IMR-90 (cell line): ENCODE results near the gene PRPS1L1. TPM values are rescaled to one million over a fixed set of nuclear protein-coding genes. Genes with fewer than 3 reads are reported as not detected.

Experiments used
- ATAC-seq: fragments of 200-7000 bp; cut with Tn5 transposase; 2 replicates; pipeline ENCODE4 v1.9.1; 2020; ENCODE audit warnings: low read depth, mild to moderate bottlenecking, moderate library complexity
- BruUV-seq: library from RNA; stranded (reverse); fragments of 400-500 nt; replicated peaks from 2 replicates; lab custom pipeline; 2021; lab: Mats Ljungman, UMichigan
- CTCF ChIA-PET: fragments of 300-600 bp; formaldehyde crosslinking; extraction: SDS; loops from one replicate; lab custom pipeline; 2021; ENCODE audit warnings: antibody characterized with exemption; lab: Yijun Ruan, JAX
- POLR2A ChIA-PET: fragments of 300-600 bp; sonication (Branson Sonifier 250); formaldehyde crosslinking; loops from one replicate; lab custom pipeline; 2022; ENCODE audit warnings: antibody characterized with exemption; ENCODE audit not compliant: unreplicated experiment; lab: Charles Lee
- DNase-seq: peaks from one replicate; pipeline ENCODE4 v3.0.0; 2013
- H2AFZ ChIP-seq: replicated peaks from 2 replicates; pipeline ENCODE3; 2013; ENCODE audit warnings: low read length, mild to moderate bottlenecking; ENCODE audit not compliant: poor library complexity
- H2AK5ac ChIP-seq: 2 replicates; pipeline ENCODE4 v1.6.1; 2013; ENCODE audit warnings: low read depth, low read length, inconsistent platforms
- H2AK9ac ChIP-seq: replicated peaks from 2 replicates; pipeline ENCODE3; 2013; ENCODE audit warnings: mild to moderate bottlenecking, low read depth, low read length, moderate library complexity; ENCODE audit not compliant: poor library complexity
- H2BK120ac ChIP-seq: 2 replicates; pipeline ENCODE4 v1.6.1; 2013; ENCODE audit warnings: low read depth, low read length, inconsistent platforms
- H2BK15ac ChIP-seq: 3 replicates; pipeline ENCODE4 v1.6.1; 2013; ENCODE audit warnings: low read depth, low read length, inconsistent platforms
- H2BK20ac ChIP-seq: 2 replicates; pipeline ENCODE4 v1.6.1; 2013; ENCODE audit warnings: low read depth, mild to moderate bottlenecking, inconsistent platforms, low read length, moderate library complexity
- H2BK5ac ChIP-seq: 2 replicates; pipeline ENCODE4 v1.6.1; 2013; ENCODE audit warnings: mild to moderate bottlenecking, low read depth, low read length, inconsistent platforms; ENCODE audit not compliant: poor library complexity, severe bottlenecking
- H3K14ac ChIP-seq: replicated peaks from 2 replicates; pipeline ENCODE4 v1.6.1; 2013; ENCODE audit warnings: low read depth, low read length, inconsistent platforms
- H3K18ac ChIP-seq: 2 replicates; pipeline ENCODE4 v1.6.1; 2013; ENCODE audit warnings: low read depth, low read length, control low read depth
- H3K23ac ChIP-seq: 2 replicates; pipeline ENCODE4 v1.6.1; 2013; ENCODE audit warnings: low read depth, low read length, inconsistent platforms
- H3K27ac ChIP-seq: 2 replicates; pipeline ENCODE4 v1.5.1; 2013; ENCODE audit warnings: mild to moderate bottlenecking, control low read depth, low read length; ENCODE audit not compliant: insufficient read depth
- H3K27me3 ChIP-seq: 2 replicates; pipeline ENCODE4 v1.6.1; 2013; ENCODE audit warnings: low read length; ENCODE audit not compliant: control insufficient read depth, insufficient read depth
- H3K36me3 ChIP-seq: 2 replicates; pipeline ENCODE4 v1.6.1; 2013; ENCODE audit warnings: low read length, mixed read lengths; ENCODE audit not compliant: control insufficient read depth, insufficient read depth
- H3K4ac ChIP-seq: 2 replicates; pipeline ENCODE4 v1.6.1; 2013; ENCODE audit warnings: low read depth, low read length, inconsistent platforms
- H3K4me1 ChIP-seq: 2 replicates; pipeline ENCODE4 v1.6.1; 2013; ENCODE audit warnings: low read length, mixed read lengths; ENCODE audit not compliant: control insufficient read depth, insufficient read depth
- H3K4me2 ChIP-seq: 2 replicates; pipeline ENCODE4 v1.6.1; 2013; ENCODE audit warnings: low read depth, mild to moderate bottlenecking, control low read depth, low read length, moderate library complexity
- H3K4me3 ChIP-seq: 2 replicates; pipeline ENCODE4 v1.5.1; 2013; ENCODE audit warnings: low read depth, mild to moderate bottlenecking, control low read depth, low read length, moderate library complexity; ENCODE audit not compliant: insufficient read depth
- H3K56ac ChIP-seq: 2 replicates; pipeline ENCODE4 v1.6.1; 2013; ENCODE audit warnings: low read length, inconsistent platforms; ENCODE audit not compliant: insufficient read depth; ENCODE audit errors: extremely low read depth
- H3K79me1 ChIP-seq, 2 experiments: 2 replicates each; pipeline ENCODE4 v1.6.1; 2013; ENCODE audit warnings: low read length in 2 of 2, inconsistent platforms in 1 of 2, low read depth in 1 of 2
- H3K9ac ChIP-seq: 2 replicates; pipeline ENCODE4 v1.6.1; 2013; ENCODE audit warnings: low read depth, low read length, control low read depth
- H3K9me1 ChIP-seq: 2 replicates; pipeline ENCODE4 v1.6.1; 2013; ENCODE audit warnings: low read length, inconsistent platforms; ENCODE audit not compliant: insufficient read depth
- H3K9me3 ChIP-seq: 2 replicates; pipeline ENCODE4 v1.6.1; 2013; ENCODE audit warnings: low read length; ENCODE audit not compliant: control insufficient read depth, insufficient read depth
- H4K20me1 ChIP-seq: 2 replicates; pipeline ENCODE4 v1.6.1; 2013; ENCODE audit warnings: low read length, inconsistent platforms; ENCODE audit not compliant: insufficient read depth
- H4K5ac ChIP-seq: 2 replicates; pipeline ENCODE4 v1.6.1; 2013; ENCODE audit warnings: mild to moderate bottlenecking, low read depth, low read length, control low read depth
- H4K8ac ChIP-seq, 2 experiments: 2 replicates each; pipeline ENCODE4 v1.6.1; 2013; ENCODE audit warnings: low read depth in 2 of 2, low read length in 2 of 2, control low read depth in 1 of 2, inconsistent platforms in 1 of 2
- H4K91ac ChIP-seq: 2 replicates; pipeline ENCODE4 v1.6.1; 2013; ENCODE audit warnings: low read depth, low read length, inconsistent platforms; ENCODE audit not compliant: insufficient read depth
- CEBPB ChIP-seq: IDR thresholded peaks from 2 replicates; pipeline ENCODE4 v1.6.1; 2012; ENCODE audit warnings: low read depth, low read length, improper control_type of control experiment
- CHD1 ChIP-seq: IDR thresholded peaks from 2 replicates; pipeline ENCODE4 v1.6.1; 2012; ENCODE audit warnings: low read depth, low read length, improper control_type of control experiment
- MAFK ChIP-seq: IDR thresholded peaks from 2 replicates; pipeline ENCODE4 v1.6.1; 2012; ENCODE audit warnings: low read depth, low read length, improper control_type of control experiment
- NFE2L2 ChIP-seq: fragments of 150-350 bp; IDR thresholded peaks from 2 replicates; pipeline ENCODE4 v1.6.1; 2016; ENCODE audit warnings: low read depth, mild to moderate bottlenecking, low read length
- RAD21 ChIP-seq: IDR thresholded peaks from 2 replicates; pipeline ENCODE4 v1.6.1; 2012; ENCODE audit warnings: low read length, improper control_type of control experiment
- RCOR1 ChIP-seq: IDR thresholded peaks from 2 replicates; pipeline ENCODE4 v1.6.1; 2012; ENCODE audit warnings: mild to moderate bottlenecking, low read length, improper control_type of control experiment; ENCODE audit not compliant: insufficient replicate concordance
- RFX5 ChIP-seq: IDR thresholded peaks from 2 replicates; pipeline ENCODE4 v1.8.0; 2012; ENCODE audit warnings: low read depth, mild to moderate bottlenecking, low read length, moderate library complexity
- USF2 ChIP-seq: fragments of 150-350 bp; IDR thresholded peaks from 2 replicates; pipeline ENCODE4 v1.6.1; 2017; ENCODE audit warnings: mild to moderate bottlenecking, antibody characterized with exemption, low read length, low read depth
- WGBS, 2 experiments: methylation state at CpG; one replicate each; pipeline versions ENCODE4 v1.1.5 to v1.1.7; 2013; ENCODE audit warnings: missing lambda C conversion rate in 2 of 2; ENCODE audit not compliant: insufficient read length in 1 of 2; ENCODE audit errors: extremely low coverage in 2 of 2; 5-methylcytosine and 5-hydroxymethylcytosine counted together
- dilution Hi-C: fragments of 300-500 bp; cut with HindIII; formaldehyde crosslinking; loops from one replicate; pipeline ENCODE4 v1.14.3; 2018; ENCODE audit warnings: low sequenced_read_pairs; ENCODE audit not compliant: unreplicated experiment
- in situ Hi-C: fragments of 300-500 bp; cut with MboI; formaldehyde crosslinking; loops from 3 replicates; pipeline ENCODE4 v1.14.3; 2019; ENCODE audit warnings: low sequenced_read_pairs, inconsistent platforms, mixed read lengths
- intact Hi-C: fragments of 100-400 bp; cut with micrococcal nuclease; formaldehyde crosslinking; loops from 2 replicates; pipeline ENCODE4 v1.10.0; 2022
- polyA plus RNA-seq, 3 experiments: library from polyadenylated mRNA; depleted of rRNA; stranded (reverse); fragments of >200 nt; gene quantifications; 2 replicates each; pipeline ENCODE4 v1.2.3, GENCODE V29; 2012; ENCODE audit warnings: low replicate concordance in 1 of 3
- total RNA-seq: library from RNA; depleted of rRNA; stranded (reverse); fragments of >200 nt; gene quantifications from 2 replicates; pipeline ENCODE4 v1.2.3, GENCODE V29; 2012

PRPS1L1 gene
- total and polyA plus RNA-seq, 2 of the 4 experiments (the other 2 are of a cell fraction): not detected

- no peak for ATAC-seq
- Histone ChIP-seq H3K4me2 (no peak overlapping the region), H3K27me3 (no peaks in the 10 kb centered on the region), H2BK15ac (no peak overlapping the region), H2BK20ac (no peak overlapping the region), H3K36me3 (no peaks in the 10 kb centered on the region), H4K20me1 (no peaks in the 10 kb centered on the region), H3K9me3 (peaks cover 4% of the 10 kb centered on the region), H3K23ac (no peak overlapping the region), H3K9me1 (no peaks in the 10 kb centered on the region), H3K18ac (no peak overlapping the region), H2AK9ac (no peak overlapping the region), H4K8ac (no peak overlapping the region), H4K5ac (no peak overlapping the region), H3K9ac (no peak overlapping the region), H3K4me3 (no peak overlapping the region), H3K56ac (no peak overlapping the region), H2BK5ac (no peak overlapping the region), H3K4ac (no peak overlapping the region), H3K14ac (no peak overlapping the region), H2AFZ (no peak overlapping the region), H3K79me1 (no peaks in the 10 kb centered on the region), H2AK5ac (no peak overlapping the region), H3K4me1 (no peaks in the 10 kb centered on the region), H4K91ac (no peak overlapping the region), H2BK120ac (no peak overlapping the region), H3K27ac (no peak overlapping the region)
- no TSS peak for BruUV-seq
- dilution Hi-C loops: no loop called here
- POLR2A ChIA-PET: no interaction called here
- TF ChIP-seq USF2: no peak
- TF ChIP-seq NFE2L2: no peak
- TF ChIP-seq MAFK: no peak
- no peak for TF ChIP-seq RFX5
- no peak for TF ChIP-seq CEBPB
- TF ChIP-seq RAD21: no peak
- TF ChIP-seq RCOR1: no peak
- TF ChIP-seq CHD1: no peak
- in situ Hi-C loops: no loop called here
- CTCF ChIA-PET: interaction anchor here (0.8 kb wide), 1 partner anchor 224 kb away, joined by 3 read pairs; no protein-coding TSS in a partner anchor
- intact Hi-C loops: no loop called here
- no peak for DNase-seq
- no CpG with 5 or more reads among the region's 5 CpGs for WGBS, 2 experiments
These were observed 33.4 kb downstream of the PRPS1L1 start for GRCh38 chr7:17994079-17994850.
